HG03565 (cell line): ENCODE results near the gene TMEM238L.
"Not testable (repeated sequence)": the region's sequence is repeated elsewhere in the genome, so short reads cannot be mapped to it uniquely, and the experiment has no call there.

Source experiments
- ATAC-seq: cut with Tn5 transposase; IDR thresholded peaks from one replicate; pipeline ENCODE4 v1.9.1; 2021; ENCODE audit warnings: mild to moderate bottlenecking, moderate library complexity; ENCODE audit not compliant: unreplicated experiment

TMEM238L gene

GRCh38 chr17:10803830-10804475 is at the start of gene TMEM238L:
Gene TMEM238L (minus strand): TSS chr17:10804099. CDS start chr17:10803963, 136 bp downstream.
- ATAC-seq: no peak

- ATAC-seq: not testable (repeated sequence)
These were observed 42.7 kb upstream of the TMEM238L start for GRCh38 chr17:10846636-10847035.

- no peak for ATAC-seq
These were observed 41.5 kb upstream of the TMEM238L start for GRCh38 chr17:10845388-10845751.

GRCh38 chr17:10844621-10845387 is 40.9 kb upstream of the TMEM238L start:
- peak; percentile 73 for ATAC-seq

DNA sequence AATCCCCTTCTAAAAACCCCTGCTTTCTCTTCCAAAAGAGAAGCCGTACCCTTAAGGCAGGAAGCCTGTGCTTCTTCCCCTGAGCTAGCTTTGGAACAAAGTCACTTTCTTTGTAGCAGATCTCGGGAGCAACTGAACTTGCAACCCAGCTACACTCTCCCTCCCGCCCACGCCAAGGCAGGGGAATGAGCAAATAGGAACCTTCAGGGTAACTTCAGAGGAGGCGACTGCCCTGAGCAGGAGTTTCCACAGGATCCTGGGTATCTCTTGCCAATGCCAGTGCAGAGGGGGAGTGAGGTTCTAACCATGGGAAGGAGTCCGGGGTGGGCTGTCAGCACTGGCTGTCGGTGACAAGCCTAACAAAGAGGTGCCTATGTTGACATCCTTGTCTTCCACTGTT is 39.9 kb upstream of the TMEM238L start:
- no peak for ATAC-seq

- ATAC-seq: no peak
These were observed 38.8 kb upstream of the TMEM238L start for GRCh38 chr17:10842658-10843057.

GRCh38 chr17:10838682-10839081 is 34.8 kb upstream of the TMEM238L start:
- no peak for ATAC-seq

DNA sequence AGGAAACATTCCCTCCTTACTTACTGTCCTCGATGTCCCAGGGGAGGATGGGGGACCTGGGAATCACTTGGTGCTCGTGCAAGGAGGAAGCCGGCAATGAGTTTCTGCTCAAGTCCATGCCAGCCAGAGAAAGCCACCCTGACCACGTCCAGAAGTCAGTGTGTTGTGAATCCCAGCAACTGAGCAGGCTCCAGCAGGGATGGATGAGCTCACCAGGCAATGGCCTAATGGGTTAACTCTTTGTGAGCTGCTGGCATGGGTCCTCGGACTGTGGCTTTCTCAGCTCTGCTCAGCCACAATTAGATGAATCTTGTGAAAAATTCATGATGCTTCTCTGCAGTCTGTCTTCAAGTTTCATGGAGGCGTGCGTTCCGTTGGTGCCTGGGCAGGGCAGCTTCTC is 34.0 kb upstream of the TMEM238L start, which contains the start of gene PIRT:
PIRT (minus strand) TSS at position 167 of the 400 bp plus-strand sequence. CDS start 12,442 bp downstream, outside the sequence.
- no peak for ATAC-seq

- ATAC-seq: no peak
These were observed 33.2 kb upstream of the TMEM238L start for GRCh38 chr17:10836966-10837590.

GRCh38 chr17:10836145-10836544 is 32.2 kb upstream of the TMEM238L start:
- no peak for ATAC-seq

- no peak for ATAC-seq
These were observed 27.8 kb upstream of the TMEM238L start for GRCh38 chr17:10831696-10832095.

- no peak for ATAC-seq
These were observed 24.1 kb upstream of the TMEM238L start for GRCh38 chr17:10827898-10828552.

GRCh38 chr17:10824874-10825273 is 21.0 kb upstream of the TMEM238L start:
- no peak for ATAC-seq

GRCh38 chr17:10821770-10822169 is 17.9 kb upstream of the TMEM238L start:
- no peak for ATAC-seq

- ATAC-seq: no peak
These were observed 17.2 kb upstream of the TMEM238L start for GRCh38 chr17:10821054-10821453.

DNA sequence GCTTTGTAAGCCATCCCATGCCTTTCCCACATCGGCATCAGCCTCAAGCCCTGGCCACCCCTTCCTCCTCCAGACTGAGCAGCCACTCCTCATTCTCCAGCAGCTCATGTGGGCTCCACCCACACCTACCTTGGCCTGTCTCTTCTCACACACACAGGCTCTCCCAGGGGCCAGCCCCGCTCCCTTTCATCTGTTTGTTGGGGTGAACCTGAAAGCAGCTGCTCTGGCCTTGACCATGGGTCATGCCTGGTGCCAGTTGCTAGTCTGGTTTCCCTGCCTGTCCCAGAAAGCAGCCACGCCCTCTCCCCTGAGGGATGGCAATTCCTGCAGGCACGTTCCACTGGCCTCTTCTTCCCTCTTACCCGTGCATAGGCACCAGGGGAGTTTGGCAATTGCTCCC is 11.4 kb upstream of the TMEM238L start:
- no peak for ATAC-seq

DNA sequence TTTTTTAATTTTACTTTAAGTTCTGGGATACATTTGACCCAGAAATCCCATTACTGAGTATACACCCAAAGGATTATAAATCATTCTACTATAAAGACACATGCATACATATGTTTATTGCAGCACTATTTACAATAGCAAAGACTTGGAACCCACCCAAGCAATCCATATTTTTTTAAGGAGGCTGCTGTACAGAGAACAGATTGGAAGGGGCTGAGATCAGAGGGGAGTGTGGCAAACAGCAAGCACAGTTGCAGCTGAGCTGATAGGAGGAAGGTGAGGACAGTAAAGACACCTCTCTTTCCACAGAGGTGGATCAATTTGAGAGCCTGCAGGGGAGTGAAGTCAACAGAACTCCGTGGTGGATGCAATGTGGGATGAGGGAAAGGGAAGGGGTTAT is 10.2 kb upstream of the TMEM238L start:
- no peak for ATAC-seq

DNA sequence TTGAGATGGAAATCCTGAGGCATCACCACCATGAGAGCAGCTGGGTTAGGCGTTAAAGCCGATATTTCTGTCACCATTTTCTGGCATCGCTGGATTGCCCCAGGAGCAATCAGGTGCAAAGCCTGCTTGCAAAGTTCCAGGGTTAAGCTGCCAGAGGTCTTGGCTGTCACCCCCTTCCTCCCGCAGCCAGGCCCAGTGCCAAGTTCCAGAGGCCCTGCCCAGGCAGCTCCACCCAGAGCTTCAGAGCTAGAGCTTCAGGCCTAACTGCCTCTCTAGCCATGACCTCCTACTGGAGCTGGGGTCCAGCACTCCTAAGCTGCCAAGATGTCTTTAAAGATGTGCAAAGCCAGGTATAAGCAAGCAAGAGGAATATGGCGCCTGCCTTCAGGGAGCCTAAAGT is 8.8 kb upstream of the TMEM238L start:
- no peak for ATAC-seq

DNA sequence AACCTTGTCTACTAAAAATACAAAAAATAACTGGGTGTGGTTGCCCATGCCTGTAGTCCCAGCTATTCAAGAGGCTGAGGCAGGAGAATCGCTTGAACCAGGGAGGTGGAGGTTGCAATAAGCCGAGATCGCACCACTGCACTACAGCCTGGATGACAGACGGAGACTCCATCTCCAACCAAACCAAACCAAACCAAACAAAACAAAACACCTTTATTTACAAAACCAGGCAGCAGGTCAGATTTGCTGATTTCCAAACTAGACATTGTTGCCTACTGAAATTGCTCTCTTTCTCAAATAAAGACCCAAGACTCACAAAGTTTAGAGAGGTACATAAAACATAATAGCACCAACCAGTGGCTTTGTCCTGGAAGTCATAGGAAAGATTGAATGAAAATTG is 5.7 kb upstream of the TMEM238L start:
- ATAC-seq: no peak

GRCh38 chr17:10807704-10808128 is 3.8 kb upstream of the TMEM238L start:
- ATAC-seq: no peak

DNA sequence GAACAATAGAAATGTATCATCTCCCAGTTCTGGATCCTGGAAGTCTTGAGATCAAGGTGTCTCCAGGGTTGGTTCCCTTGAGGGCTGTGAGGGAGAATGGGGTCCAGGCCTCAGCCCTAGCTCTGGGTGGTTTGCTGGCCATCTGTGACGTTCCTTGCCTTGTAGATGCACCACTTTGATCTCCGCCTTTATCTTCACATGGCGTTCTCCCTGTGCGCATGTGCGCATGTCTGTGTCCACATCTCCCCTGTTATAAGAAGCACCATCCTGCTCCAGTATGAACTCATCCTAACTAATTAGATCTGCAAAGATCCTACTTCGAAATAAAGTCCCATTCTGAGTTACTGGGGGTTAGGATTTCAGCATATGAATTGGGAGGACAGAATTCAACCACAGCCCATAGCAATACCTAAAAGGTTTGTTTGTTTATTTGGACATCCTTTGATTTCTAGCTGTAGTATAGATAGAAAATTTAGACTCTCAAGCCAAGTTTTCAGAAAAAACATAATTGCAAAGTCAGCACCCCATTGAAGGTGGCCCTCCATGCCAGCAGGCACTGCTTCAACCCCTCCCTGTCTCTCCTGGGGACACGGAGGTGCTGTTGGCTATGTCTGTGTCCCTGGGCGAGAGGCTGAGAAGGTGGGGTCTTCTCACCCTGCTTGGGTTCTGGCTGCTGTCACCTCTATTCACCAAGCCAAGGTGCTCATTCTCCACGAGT is 2.8 kb upstream of the TMEM238L start:
- no peak for ATAC-seq
